Mesothelial cell of epicardium (in vitro differentiated cells): Measurements from ENCODE around the gene INHBE. TPM values are rescaled to one million over a fixed set of nuclear protein-coding genes. Genes with fewer than 3 reads are reported as not detected.
A peak's percentile ranks its signal among the peaks of the same experiment; 100 is the strongest.
"Not testable (repeated sequence)": the region's sequence is repeated elsewhere in the genome, so short reads cannot be mapped to it uniquely, and the experiment has no call there.

Source experiments
- DNase-seq, 2 experiments: peaks; one replicate each; pipeline ENCODE4 v3.0.0; 2021; ENCODE audit warnings: low spot score in 2 of 2; ENCODE audit not compliant: unreplicated experiment in 2 of 2
- H3K27ac Mint-ChIP-seq: 2 replicates; pipeline ENCODE4 v1.8.0; 2021; ENCODE audit warnings: mixed read lengths
- H3K27me3 Mint-ChIP-seq: 2 replicates; pipeline ENCODE4 v1.8.0; 2021; ENCODE audit warnings: low read depth, mixed read lengths
- H3K36me3 Mint-ChIP-seq: 2 replicates; pipeline ENCODE4 v1.8.0; 2021; ENCODE audit warnings: mixed read lengths
- H3K4me1 Mint-ChIP-seq: 2 replicates; pipeline ENCODE4 v1.8.0; 2021; ENCODE audit warnings: mixed read lengths
- H3K4me3 Mint-ChIP-seq: 2 replicates; pipeline ENCODE4 v1.8.0; 2021; ENCODE audit warnings: mild to moderate bottlenecking, moderate library complexity, mixed read lengths
- H3K9me3 Mint-ChIP-seq: 2 replicates; pipeline ENCODE4 v1.8.0; 2021; ENCODE audit warnings: mixed read lengths
- CTCF ChIP-seq: fragments of 200-600 bp; sonication (generic); IDR thresholded peaks from one replicate; pipeline ENCODE4 v1.5.0; 2021; ENCODE audit warnings: antibody characterized with exemption; ENCODE audit not compliant: unreplicated experiment
- total RNA-seq: library from RNA; stranded (reverse); gene quantifications from 3 replicates; pipeline ENCODE4 v1.2.1, GENCODE V29; 2021

INHBE gene
- total RNA-seq, 1 donor from 2014 or later, result 0.09 TPM

- Mint-ChIP-seq H3K27me3 (no peaks in the 10 kb centered on the region), H3K4me3 (peak overlapping the region; percentile 20), H3K36me3 (no peaks in the 10 kb centered on the region), H3K9me3 (no peaks in the 10 kb centered on the region), H3K4me1 (peaks cover 16% of the 10 kb centered on the region), H3K27ac (peak overlapping the region; percentile 75)
- TF ChIP-seq CTCF, result no peak
- DNase-seq, result no peak
These were observed 19.8 kb upstream of the INHBE start for GRCh38 chr12:57435293-57435692.

GRCh38 chr12:57438400-57438799, 16.7 kb upstream of the INHBE start:
- Mint-ChIP-seq H3K27ac (no peak overlapping the region), H3K9me3 (peaks cover 3% of the 10 kb centered on the region), H3K4me1 (peaks cover 4% of the 10 kb centered on the region), H3K27me3 (no peaks in the 10 kb centered on the region), H3K36me3 (no peaks in the 10 kb centered on the region), H3K4me3 (no peak overlapping the region)
- no peak for TF ChIP-seq CTCF
- DNase-seq, result no peak

- no peak overlapping the region for H3K27ac Mint-ChIP-seq
- H3K9me3 Mint-ChIP-seq, result peaks cover 3% of the 10 kb centered on the region
- no peak for DNase-seq
- H3K27me3 Mint-ChIP-seq, result no peaks in the 10 kb centered on the region
- peaks cover 4% of the 10 kb centered on the region for H3K4me1 Mint-ChIP-seq
- TF ChIP-seq CTCF, result no peak
- H3K4me3 Mint-ChIP-seq, result no peak overlapping the region
- H3K36me3 Mint-ChIP-seq, result no peaks in the 10 kb centered on the region
These were observed 15.3 kb upstream of the INHBE start for GRCh38 chr12:57439762-57440266.

GRCh38 chr12:57441393-57441792, 13.7 kb upstream of the INHBE start:
- H3K9me3 Mint-ChIP-seq, H3K4me3 Mint-ChIP-seq, H3K36me3 Mint-ChIP-seq, H3K27me3 Mint-ChIP-seq, DNase-seq, H3K4me1 Mint-ChIP-seq, H3K27ac Mint-ChIP-seq: not testable (repeated sequence)

GRCh38 chr12:57441846-57442427, 13.2 kb upstream of the INHBE start:
- no peak overlapping the region for H3K4me3 Mint-ChIP-seq
- no peaks in the 10 kb centered on the region for H3K36me3 Mint-ChIP-seq
- H3K4me1 Mint-ChIP-seq, result no peaks in the 10 kb centered on the region
- H3K27ac Mint-ChIP-seq, result no peak overlapping the region
- H3K27me3 Mint-ChIP-seq, result no peaks in the 10 kb centered on the region
- H3K9me3 Mint-ChIP-seq, result peaks cover 3% of the 10 kb centered on the region
- no peak for DNase-seq
- TF ChIP-seq CTCF, result no peak

- not testable (repeated sequence) for H3K4me1 Mint-ChIP-seq, DNase-seq, H3K36me3 Mint-ChIP-seq, H3K27ac Mint-ChIP-seq, H3K9me3 Mint-ChIP-seq, H3K27me3 Mint-ChIP-seq, H3K4me3 Mint-ChIP-seq
These were observed 10.8 kb upstream of the INHBE start for GRCh38 chr12:57444337-57444736.

GRCh38 chr12:57444744-57445143, 10.4 kb upstream of the INHBE start:
- TF ChIP-seq CTCF, result no peak
- no peak for DNase-seq
- Mint-ChIP-seq H3K4me3 (no peak overlapping the region), H3K9me3 (peaks cover 3% of the 10 kb centered on the region), H3K4me1 (no peaks in the 10 kb centered on the region), H3K36me3 (no peaks in the 10 kb centered on the region), H3K27me3 (no peaks in the 10 kb centered on the region), H3K27ac (no peak overlapping the region)
